ENCODE data around the gene FNDC8.

FNDC8 gene

DNA sequence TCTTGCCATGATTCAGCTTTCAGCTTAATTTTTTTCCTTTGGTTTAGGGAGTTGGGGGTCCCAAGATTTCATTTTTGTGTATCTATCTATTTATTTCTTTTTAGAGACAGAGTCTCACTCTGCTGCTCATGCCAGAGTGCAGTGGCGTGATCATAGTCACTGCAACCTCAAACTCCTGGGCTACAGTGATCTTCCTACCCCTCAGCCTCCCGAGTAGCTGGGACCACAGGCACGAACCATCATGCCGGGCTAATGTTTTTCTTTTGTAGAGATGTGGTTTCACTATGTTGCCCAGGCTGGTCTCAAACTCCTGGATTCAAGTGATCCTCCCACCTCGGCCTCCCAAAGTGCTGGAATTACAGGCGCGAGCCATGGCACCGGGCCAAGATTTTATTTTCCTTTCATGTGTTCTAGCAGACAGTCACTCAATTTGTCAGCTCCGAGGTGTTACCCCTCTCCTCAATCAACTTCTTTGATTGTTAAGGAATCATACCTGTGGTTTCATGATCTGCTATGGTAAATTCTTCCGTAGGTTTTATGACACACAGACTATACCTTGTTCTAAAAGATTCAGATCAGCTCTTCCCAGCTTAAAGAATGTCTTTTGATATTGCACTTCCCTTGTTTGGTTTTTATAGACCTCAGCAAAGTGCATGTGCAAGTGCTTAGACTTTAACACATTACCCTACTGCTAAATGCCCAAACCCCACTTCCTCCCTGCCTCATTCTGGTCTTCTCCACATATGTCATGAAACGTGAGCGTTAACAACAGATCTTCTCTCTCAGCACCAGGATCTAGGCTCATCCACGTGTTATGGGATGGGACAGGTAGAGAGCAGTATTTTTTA is 39.2 kb downstream of the FNDC8 start:
- H3K4me3 ChIP-seq (ENCODE audit: control insufficient read depth, low read depth, low read length) = no peak overlapping the region
- DNase-seq (ENCODE audit: low read depth) = no peak
- TF ChIP-seq, protein P1, sequence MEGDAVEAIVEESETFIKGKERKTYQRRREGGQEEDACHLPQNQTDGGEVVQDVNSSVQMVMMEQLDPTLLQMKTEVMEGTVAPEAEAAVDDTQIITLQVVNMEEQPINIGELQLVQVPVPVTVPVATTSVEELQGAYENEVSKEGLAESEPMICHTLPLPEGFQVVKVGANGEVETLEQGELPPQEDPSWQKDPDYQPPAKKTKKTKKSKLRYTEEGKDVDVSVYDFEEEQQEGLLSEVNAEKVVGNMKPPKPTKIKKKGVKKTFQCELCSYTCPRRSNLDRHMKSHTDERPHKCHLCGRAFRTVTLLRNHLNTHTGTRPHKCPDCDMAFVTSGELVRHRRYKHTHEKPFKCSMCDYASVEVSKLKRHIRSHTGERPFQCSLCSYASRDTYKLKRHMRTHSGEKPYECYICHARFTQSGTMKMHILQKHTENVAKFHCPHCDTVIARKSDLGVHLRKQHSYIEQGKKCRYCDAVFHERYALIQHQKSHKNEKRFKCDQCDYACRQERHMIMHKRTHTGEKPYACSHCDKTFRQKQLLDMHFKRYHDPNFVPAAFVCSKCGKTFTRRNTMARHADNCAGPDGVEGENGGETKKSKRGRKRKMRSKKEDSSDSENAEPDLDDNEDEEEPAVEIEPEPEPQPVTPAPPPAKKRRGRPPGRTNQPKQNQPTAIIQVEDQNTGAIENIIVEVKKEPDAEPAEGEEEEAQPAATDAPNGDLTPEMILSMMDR (conservative IDR thresholded peaks at IDR 0.05; ENCODE audit: control insufficient read depth, insufficient read depth, low read depth, low read length) = no peak

DNA sequence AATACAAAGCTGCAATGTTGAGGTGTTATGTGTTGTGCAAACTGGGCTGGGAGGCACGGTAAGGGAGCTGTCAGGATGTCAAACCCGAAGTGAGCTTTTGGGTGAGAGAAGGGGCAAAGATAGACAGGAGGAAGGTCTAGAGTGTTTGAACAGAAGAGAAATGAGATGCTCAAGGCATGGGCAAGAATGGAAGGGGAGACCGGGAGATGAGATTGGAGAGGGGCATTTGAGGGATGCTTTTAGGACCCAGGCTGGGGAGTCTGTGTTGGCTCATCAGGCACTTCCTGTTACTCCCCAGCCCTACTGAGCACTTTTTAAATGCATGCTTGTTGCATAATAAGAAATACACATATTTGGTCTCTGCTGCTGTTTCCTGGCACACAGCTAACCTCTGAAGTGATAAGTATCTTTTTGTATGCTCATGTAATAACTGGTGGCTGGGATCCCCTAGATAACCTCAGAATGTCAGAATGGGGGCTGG is 39.9 kb downstream of the FNDC8 start:
- no peak for DNase-seq (ENCODE audit: low read depth)
- TF ChIP-seq, protein P1 (conservative IDR thresholded peaks at IDR 0.05; ENCODE audit: control insufficient read depth, insufficient read depth, low read depth, low read length) = no peak
- no peak overlapping the region for H3K4me3 ChIP-seq (ENCODE audit: control insufficient read depth, low read depth, low read length)

DNA sequence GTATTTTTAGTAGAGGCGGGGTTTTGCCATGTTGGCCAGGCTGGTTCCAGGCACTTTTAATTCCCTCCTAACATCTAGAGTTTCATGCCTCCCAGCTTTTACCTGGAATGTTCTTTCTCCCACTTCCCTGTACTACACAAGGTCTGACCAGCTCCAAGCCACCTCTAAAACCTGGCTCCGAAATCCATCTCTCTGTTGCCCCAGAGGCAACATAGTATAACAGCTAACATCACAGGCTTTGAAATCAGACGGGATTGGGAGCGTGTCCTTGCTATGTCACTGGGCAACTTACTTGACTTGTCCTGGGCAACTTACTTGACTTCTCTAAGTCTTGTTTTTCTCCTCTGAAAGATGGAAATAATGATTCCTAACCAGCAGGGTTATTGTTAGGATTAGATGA is 41.3 kb downstream of the FNDC8 start:
- no peak overlapping the region for H3K4me3 ChIP-seq (ENCODE audit: control insufficient read depth, low read depth, low read length)
- TF ChIP-seq, protein P1 (conservative IDR thresholded peaks at IDR 0.05; ENCODE audit: control insufficient read depth, insufficient read depth, low read depth, low read length) = no peak
- DNase-seq (ENCODE audit: low read depth) = no peak

DNA sequence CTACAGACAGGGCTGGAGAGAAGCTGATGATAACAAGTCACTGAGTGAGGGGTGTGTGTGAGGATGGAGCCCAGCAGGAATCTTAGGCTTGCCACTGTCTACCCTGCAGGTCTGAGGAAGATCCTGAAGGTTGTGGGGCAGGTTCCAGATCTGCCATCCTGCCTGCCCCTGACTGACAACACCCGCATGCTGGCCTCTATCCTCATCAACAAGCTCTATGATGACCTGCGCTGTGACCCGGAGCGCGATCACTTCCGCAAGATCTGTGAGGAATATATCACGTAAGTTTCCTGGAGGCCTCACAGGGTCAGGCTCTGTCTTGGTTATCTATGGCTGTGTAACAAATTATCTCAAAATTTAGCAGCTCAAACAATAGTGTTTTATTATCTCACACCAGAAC is 42.5 kb downstream of the FNDC8 start:
- DNase-seq (ENCODE audit: low read depth) = no peak
- H3K4me3 ChIP-seq (ENCODE audit: control insufficient read depth, low read depth, low read length) = no peak overlapping the region
- TF ChIP-seq, protein P1 (conservative IDR thresholded peaks at IDR 0.05; ENCODE audit: control insufficient read depth, insufficient read depth, low read depth, low read length) = no peak

DNA sequence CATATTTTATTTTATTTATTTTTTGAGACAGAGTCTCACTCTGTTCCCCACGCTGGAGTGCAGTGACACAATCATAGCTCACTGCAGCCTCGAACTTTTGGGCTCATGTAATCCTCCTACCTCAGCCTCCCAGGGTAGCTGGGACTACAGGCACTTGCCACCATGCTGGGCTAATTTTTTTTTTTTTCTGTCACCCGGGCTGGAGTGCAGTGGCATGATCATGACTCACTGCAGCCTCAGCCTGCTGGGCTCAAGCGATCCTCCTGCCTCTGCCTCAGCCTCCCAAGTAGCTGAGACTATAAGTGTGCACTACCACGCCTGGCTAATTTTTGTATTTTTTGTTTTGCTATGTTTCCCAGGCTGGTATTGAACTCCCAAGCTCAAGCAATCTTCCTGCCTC is 43.3 kb downstream of the FNDC8 start:
- DNase-seq (ENCODE audit: low read depth) = no peak
- TF ChIP-seq, protein P1 (conservative IDR thresholded peaks at IDR 0.05; ENCODE audit: control insufficient read depth, insufficient read depth, low read depth, low read length) = no peak
- no peak overlapping the region for H3K4me3 ChIP-seq (ENCODE audit: control insufficient read depth, low read depth, low read length)

DNA sequence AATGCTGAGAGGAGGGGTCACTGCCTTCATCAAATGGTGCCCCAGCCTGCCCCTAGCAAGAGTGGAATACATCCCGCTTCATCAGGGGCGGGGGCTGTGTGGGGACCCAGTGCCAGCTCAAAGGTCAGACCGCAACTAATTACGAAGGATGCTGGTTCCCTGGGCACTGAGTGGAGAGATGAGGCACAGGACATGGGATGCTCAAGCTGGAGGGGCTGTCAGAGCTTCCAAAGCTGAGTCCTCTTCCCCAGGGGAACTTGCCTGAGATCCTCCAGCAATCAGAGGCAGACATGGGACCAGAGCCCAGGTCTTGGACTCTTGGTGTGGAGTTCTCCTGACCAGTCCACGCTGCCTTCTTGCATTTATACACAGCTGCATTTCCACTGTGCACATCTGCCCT is 45.1 kb downstream of the FNDC8 start:
- no peak for DNase-seq (ENCODE audit: low read depth)
- TF ChIP-seq, protein P1 (conservative IDR thresholded peaks at IDR 0.05; ENCODE audit: control insufficient read depth, insufficient read depth, low read depth, low read length) = no peak
- no peak overlapping the region for H3K4me3 ChIP-seq (ENCODE audit: control insufficient read depth, low read depth, low read length)
